ENCODE measurements around the gene PCYT1A. TPM values are rescaled to one million over a fixed set of nuclear protein-coding genes. Genes with fewer than 3 reads are reported as not detected.

PCYT1A gene
- total RNA-seq, 1 donor from 2014 or later = 37.0 TPM

GRCh38 chr3:196198771-196199753, 88.5 kb downstream of the PCYT1A start:
- H3K9me3 Mint-ChIP-seq (ENCODE audit: unreplicated experiment) = peaks cover 2% of the 10 kb centered on the region
- no peak overlapping the region for H3K27ac Mint-ChIP-seq (ENCODE audit: unreplicated experiment)
- H3K36me3 Mint-ChIP-seq (ENCODE audit: unreplicated experiment) = no peaks in the 10 kb centered on the region
- no peak for TF ChIP-seq CTCF (IDR thresholded peaks at IDR 0.05; ENCODE audit: partially characterized antibody, unreplicated experiment)
- peaks cover 9% of the 10 kb centered on the region for H3K27me3 Mint-ChIP-seq (ENCODE audit: unreplicated experiment)
- H3K4me1 Mint-ChIP-seq (ENCODE audit: low read depth, unreplicated experiment) = no peaks in the 10 kb centered on the region
- no peak overlapping the region for H3K4me3 Mint-ChIP-seq (ENCODE audit: unreplicated experiment)
- DNase-seq = no peak

GRCh38 chr3:196198081-196198675, 89.3 kb downstream of the PCYT1A start:
- DNase-seq = no peak
- Mint-ChIP-seq H3K4me1 (ENCODE audit: low read depth, unreplicated experiment) (peaks cover under 1% of the 10 kb centered on the region), H3K36me3 (ENCODE audit: unreplicated experiment) (no peaks in the 10 kb centered on the region), H3K27ac (ENCODE audit: unreplicated experiment) (no peak overlapping the region), H3K4me3 (ENCODE audit: unreplicated experiment) (no peak overlapping the region), H3K9me3 (ENCODE audit: unreplicated experiment) (peaks cover 2% of the 10 kb centered on the region), H3K27me3 (ENCODE audit: unreplicated experiment) (peaks cover 9% of the 10 kb centered on the region)
- TF ChIP-seq CTCF (IDR thresholded peaks at IDR 0.05; ENCODE audit: partially characterized antibody, unreplicated experiment) = no peak

DNA sequence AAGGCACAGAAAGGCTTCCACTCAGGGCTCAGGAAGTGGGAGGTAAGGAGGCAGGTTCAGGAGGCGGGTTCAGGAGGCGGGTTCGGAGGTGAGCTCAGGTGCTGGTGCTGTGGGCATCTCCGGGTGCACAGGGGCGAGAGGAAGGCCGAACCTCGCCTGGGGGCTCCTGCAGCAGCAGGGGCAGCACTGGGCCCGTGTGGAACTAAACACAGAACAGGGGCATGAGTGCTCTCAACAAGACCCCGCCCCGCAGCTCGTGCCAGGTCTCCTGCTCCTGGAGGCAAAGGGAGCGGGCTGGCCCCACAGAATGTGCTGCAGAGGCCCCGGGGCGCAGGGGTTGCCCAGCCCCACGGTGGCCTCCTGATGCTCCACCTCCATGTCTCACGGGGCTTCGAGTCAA, 90.0 kb downstream of the PCYT1A start:
- Mint-ChIP-seq H3K4me3 (ENCODE audit: unreplicated experiment) (no peak overlapping the region), H3K36me3 (ENCODE audit: unreplicated experiment) (no peaks in the 10 kb centered on the region), H3K27ac (ENCODE audit: unreplicated experiment) (no peak overlapping the region), H3K4me1 (ENCODE audit: low read depth, unreplicated experiment) (peaks cover 4% of the 10 kb centered on the region), H3K27me3 (ENCODE audit: unreplicated experiment) (peaks cover 6% of the 10 kb centered on the region), H3K9me3 (ENCODE audit: unreplicated experiment) (peaks cover under 1% of the 10 kb centered on the region)
- no peak for TF ChIP-seq CTCF (IDR thresholded peaks at IDR 0.05; ENCODE audit: partially characterized antibody, unreplicated experiment)
- no peak for DNase-seq

GRCh38 chr3:196195664-196196265, 91.8 kb downstream of the PCYT1A start:
- no peaks in the 10 kb centered on the region for H3K36me3 Mint-ChIP-seq (ENCODE audit: unreplicated experiment)
- DNase-seq = no peak
- H3K4me3 Mint-ChIP-seq (ENCODE audit: unreplicated experiment) = no peak overlapping the region
- H3K9me3 Mint-ChIP-seq (ENCODE audit: unreplicated experiment) = no peaks in the 10 kb centered on the region
- peaks cover 4% of the 10 kb centered on the region for H3K4me1 Mint-ChIP-seq (ENCODE audit: low read depth, unreplicated experiment)
- TF ChIP-seq CTCF (IDR thresholded peaks at IDR 0.05; ENCODE audit: partially characterized antibody, unreplicated experiment) = no peak
- no peak overlapping the region for H3K27ac Mint-ChIP-seq (ENCODE audit: unreplicated experiment)
- peaks cover 5% of the 10 kb centered on the region for H3K27me3 Mint-ChIP-seq (ENCODE audit: unreplicated experiment)
